Activated CD4-positive, alpha-beta T cell treated with anti-CD3 and anti-CD28 coated beads, Interleukin-2, amount 10 ng/mL, durations not matched to agents 24 days and 14 days (primary cell): ENCODE results near the gene GNAI3. TPM values are rescaled to one million over a fixed set of nuclear protein-coding genes. Genes with fewer than 3 reads are reported as not detected.
A peak's percentile ranks its signal among the peaks of the same experiment; 100 is the strongest.
"Not testable (repeated sequence)": the region's sequence is repeated elsewhere in the genome, so short reads cannot be mapped to it uniquely, and the experiment has no call there.

Experiments
- DNase-seq: peaks from one replicate; pipeline ENCODE4 v3.0.0; 2022
- H3K27ac Mint-ChIP-seq: one replicate; pipeline ENCODE4 v1.8.0; 2022; ENCODE audit warnings: mild to moderate bottlenecking, mixed read lengths
- H3K27me3 Mint-ChIP-seq: one replicate; pipeline ENCODE4 v1.8.0; 2022; ENCODE audit warnings: mixed read lengths
- H3K36me3 Mint-ChIP-seq: one replicate; pipeline ENCODE4 v1.8.0; 2022; ENCODE audit warnings: low read depth, mild to moderate bottlenecking, mixed read lengths
- H3K4me1 Mint-ChIP-seq: one replicate; pipeline ENCODE4 v1.8.0; 2021; ENCODE audit warnings: mixed read lengths
- H3K4me3 Mint-ChIP-seq: one replicate; pipeline ENCODE4 v1.8.0; 2022; ENCODE audit warnings: mild to moderate bottlenecking, moderate library complexity, mixed read lengths
- H3K9me3 Mint-ChIP-seq: one replicate; pipeline ENCODE4 v1.8.0; 2021; ENCODE audit warnings: mixed read lengths
- intact Hi-C: fragments of 100-400 bp; cut with micrococcal nuclease; formaldehyde crosslinking; loops from one replicate; pipeline ENCODE4 v1.15.1; 2023
- total RNA-seq: library from RNA; stranded (reverse); gene quantifications from 2 replicates; pipeline ENCODE4 v1.2.3, GENCODE V29; 2022

The GNAI3 gene
- total RNA-seq, 1 donor from 2014 or later: 8.8 TPM

DNA sequence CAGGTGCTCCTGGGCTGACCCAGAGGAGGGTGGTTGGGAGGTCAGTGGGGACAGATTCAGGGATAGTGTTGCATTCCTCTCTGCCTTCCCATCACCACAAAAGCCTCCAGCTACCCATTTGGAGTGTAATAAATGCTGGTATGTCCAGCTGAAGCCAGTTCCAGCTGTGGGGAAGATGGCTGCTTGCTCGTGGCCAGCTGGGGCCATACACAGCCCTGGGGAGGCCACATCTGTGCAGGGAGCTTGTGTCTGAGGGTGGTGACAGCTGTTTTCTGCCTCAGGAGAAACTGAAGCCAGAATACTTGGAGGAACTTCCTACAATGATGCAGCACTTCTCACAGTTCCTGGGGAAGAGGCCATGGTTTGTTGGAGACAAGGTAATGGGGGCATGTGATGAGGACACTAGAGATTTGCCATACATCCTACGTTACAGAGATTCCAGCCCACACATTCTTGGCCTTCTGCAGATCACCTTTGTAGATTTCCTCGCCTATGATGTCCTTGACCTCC lies 110.2 kb downstream of the GNAI3 start:
- Mint-ChIP-seq H3K4me3 (no peak overlapping the region), H3K27ac (no peak overlapping the region), H3K36me3 (peaks cover 7% of the 10 kb centered on the region), H3K4me1 (peaks cover 19% of the 10 kb centered on the region), H3K27me3 (peaks cover 6% of the 10 kb centered on the region), H3K9me3 (no peaks in the 10 kb centered on the region)
- no peak for DNase-seq
- intact Hi-C loops: loop anchor here (5.0 kb wide), 1 partner anchor 114 kb away; no protein-coding TSS in a partner anchor

DNA sequence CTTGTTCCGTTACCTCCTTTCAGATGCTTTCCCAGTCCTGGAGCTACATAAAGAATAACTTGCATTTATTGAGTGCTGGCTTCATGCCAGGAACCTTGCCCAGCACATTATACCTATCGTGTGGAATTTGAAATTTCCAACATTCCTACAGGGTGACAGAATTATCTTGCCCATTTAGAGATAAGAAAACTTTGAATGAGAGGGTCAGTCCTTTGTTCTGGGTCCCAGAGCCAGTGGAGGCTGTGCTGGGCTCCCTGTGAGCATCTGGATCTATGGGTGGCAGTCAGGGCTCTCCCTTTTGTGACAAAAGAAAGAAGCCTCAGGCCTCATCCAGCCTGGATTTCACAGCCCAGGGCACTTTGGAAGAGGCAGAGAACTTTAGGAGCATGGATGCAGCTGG lies 110.7 kb downstream of the GNAI3 start:
- H3K27me3 Mint-ChIP-seq: peaks cover 4% of the 10 kb centered on the region
- DNase-seq: no peak
- intact Hi-C loops: loop anchor here (5.0 kb wide), 1 partner anchor 113 kb away; no protein-coding TSS in a partner anchor
- H3K9me3 Mint-ChIP-seq: no peaks in the 10 kb centered on the region
- peaks cover 19% of the 10 kb centered on the region for H3K4me1 Mint-ChIP-seq
- no peak overlapping the region for H3K4me3 Mint-ChIP-seq
- no peak overlapping the region for H3K27ac Mint-ChIP-seq
- H3K36me3 Mint-ChIP-seq: peaks cover 7% of the 10 kb centered on the region

DNA sequence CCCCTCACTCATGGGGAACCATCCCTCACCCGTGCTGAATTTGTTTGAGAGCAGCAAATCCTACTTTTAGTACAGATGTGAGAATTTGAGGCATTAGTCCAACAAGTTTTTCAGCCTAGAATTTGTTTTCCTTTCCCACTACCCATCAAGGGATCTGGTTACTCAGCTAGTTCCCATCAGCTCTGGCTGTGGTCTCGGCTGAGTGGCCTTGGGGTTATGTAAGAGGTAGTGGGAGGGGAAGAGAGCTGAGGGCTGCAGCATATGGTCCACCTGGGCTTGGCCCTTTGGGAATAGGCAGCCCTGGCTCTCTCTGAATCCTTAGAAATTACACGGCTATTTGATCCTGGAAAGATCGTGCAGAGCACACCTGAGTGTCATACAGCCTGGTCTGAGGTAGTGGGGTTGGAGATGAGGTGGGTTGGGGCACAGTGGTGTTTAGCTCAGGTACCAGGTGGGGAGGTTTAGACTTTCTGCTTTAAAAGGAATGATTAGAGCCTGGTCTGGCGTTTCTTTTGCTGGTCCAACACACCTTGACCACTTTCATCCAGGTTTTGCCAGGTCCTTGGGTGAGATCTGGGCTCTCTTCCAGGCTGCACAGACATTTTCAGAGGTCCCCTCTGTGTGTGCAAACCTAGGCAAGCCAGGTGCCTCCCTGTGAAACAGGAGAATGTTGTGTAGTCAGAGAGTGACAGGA lies 111.7 kb downstream of the GNAI3 start:
- Mint-ChIP-seq H3K27me3 (no peaks in the 10 kb centered on the region), H3K9me3 (no peaks in the 10 kb centered on the region), H3K27ac (no peak overlapping the region), H3K4me3 (no peak overlapping the region), H3K4me1 (peaks cover 13% of the 10 kb centered on the region), H3K36me3 (peaks cover 7% of the 10 kb centered on the region)
- intact Hi-C loops: loop anchor here (5.0 kb wide), 1 partner anchor 112 kb away; no protein-coding TSS in a partner anchor
- no peak for DNase-seq

DNA sequence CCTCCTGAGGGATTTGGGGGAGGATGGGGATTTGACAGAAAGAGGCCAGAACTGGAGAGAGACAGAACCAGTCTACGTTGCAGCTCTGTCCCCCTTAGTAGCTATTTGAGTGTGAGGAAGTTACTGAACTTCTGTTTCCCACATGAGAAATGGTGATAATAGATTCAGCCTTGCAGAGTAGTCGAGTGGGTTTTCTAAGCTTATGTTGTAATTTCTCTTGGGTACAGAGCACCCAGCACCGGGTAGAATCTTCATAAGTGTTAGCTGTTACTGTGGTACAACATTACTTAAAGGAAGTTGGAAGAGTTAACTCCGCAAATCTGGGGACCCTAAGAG lies 112.2 kb downstream of the GNAI3 start:
- H3K4me1 Mint-ChIP-seq, H3K36me3 Mint-ChIP-seq, H3K9me3 Mint-ChIP-seq, H3K27ac Mint-ChIP-seq, H3K4me3 Mint-ChIP-seq, H3K27me3 Mint-ChIP-seq, intact Hi-C loops, DNase-seq: not testable (repeated sequence)

DNA sequence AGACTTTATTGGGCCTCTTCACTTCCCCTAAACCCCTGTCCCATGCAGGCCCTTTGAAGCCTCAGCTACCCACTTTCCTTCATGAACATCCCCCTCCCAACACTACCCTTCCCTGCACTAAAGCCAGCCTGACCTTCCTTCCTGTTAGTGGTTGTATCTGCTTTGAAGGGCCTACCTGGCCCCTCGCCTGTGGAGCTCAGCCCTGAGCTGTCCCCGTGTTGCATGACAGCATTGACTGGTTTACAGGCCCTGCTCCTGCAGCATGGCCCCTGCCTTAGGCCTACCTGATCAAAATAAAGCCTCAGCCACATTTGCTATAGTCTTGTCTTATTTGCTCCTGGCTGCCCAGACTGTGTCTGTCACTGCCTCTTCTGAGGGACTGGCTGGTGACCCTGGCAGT lies 113.0 kb downstream of the GNAI3 start:
- Mint-ChIP-seq H3K9me3 (no peaks in the 10 kb centered on the region), H3K4me3 (no peak overlapping the region), H3K27me3 (no peaks in the 10 kb centered on the region), H3K36me3 (peaks cover 7% of the 10 kb centered on the region), H3K4me1 (peaks cover 5% of the 10 kb centered on the region), H3K27ac (no peak overlapping the region)
- no peak for DNase-seq
- intact Hi-C loops: no loop called here

DNA sequence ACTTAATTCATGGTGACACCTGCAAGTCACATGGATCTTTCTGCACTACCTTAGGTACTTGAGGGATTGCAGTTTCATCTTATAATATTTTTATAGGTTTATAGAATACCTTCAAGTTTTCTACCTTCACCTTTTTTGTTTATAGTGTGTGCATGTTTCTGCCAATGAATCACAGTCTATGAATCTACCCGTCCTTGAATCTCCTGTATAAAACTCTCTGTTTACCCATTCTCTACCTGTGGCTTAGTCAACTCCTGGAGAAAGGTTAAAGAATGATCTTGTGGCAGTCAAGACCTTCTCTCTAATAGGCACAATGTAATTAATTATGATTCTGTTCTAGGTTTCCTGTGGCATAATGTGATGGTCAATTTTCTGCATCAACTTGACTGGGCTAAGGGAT lies 116.3 kb downstream of the GNAI3 start:
- intact Hi-C loops: loop anchor here (5.0 kb wide), 1 partner anchor 42 kb away; no protein-coding TSS in a partner anchor
- H3K27ac Mint-ChIP-seq: no peak overlapping the region
- no peak for DNase-seq
- H3K36me3 Mint-ChIP-seq: peaks cover 6% of the 10 kb centered on the region
- H3K27me3 Mint-ChIP-seq: no peaks in the 10 kb centered on the region
- H3K9me3 Mint-ChIP-seq: no peaks in the 10 kb centered on the region
- H3K4me3 Mint-ChIP-seq: no peak overlapping the region
- peaks cover 14% of the 10 kb centered on the region for H3K4me1 Mint-ChIP-seq

DNA sequence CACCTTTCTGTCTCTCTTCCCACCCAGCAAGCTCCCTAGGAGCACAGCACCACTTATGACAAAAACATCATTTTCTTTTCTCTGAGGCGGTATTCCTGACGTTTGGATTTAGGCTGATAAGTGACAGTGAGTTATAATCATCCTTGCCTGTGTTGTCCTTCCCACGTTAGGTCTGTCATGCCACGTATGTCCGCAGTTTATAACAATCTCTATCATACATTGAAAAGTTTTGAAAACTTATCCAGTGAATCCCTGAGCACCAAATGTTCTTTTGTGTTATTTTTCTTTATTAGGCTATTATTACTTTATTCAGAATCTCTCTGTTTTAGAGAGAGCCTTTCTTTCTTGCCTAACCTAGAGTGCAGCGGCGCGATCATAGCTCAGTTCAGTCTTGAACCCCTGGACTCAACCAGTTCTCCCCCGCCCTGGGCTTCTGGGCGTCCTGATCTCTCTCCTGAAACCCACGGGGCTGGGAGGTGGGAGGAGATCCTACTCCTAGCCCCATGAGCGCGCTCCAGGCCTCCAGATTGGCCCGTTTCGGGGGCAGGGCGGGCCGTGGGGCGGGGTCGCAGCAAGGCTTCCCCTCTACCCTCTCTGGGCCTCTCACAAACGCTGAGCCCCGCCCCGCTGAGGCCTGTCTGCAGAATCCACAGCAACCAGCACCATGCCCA lies 119.2 kb downstream of the GNAI3 start, which contains the start of gene GSTM2:
GSTM2 (plus strand) TSS at position 606 of the 671 bp plus-strand sequence; CDS start at position 665, 59 bp downstream.
- no peaks in the 10 kb centered on the region for H3K27me3 Mint-ChIP-seq
- intact Hi-C loops: loop anchor here (1.0 to 5.0 kb wide), 3 partner anchors 11 to 45 kb away; partner anchors contain the start of genes GSTM1 and GSTM4
- no peaks in the 10 kb centered on the region for H3K9me3 Mint-ChIP-seq
- peaks cover 24% of the 10 kb centered on the region for H3K4me1 Mint-ChIP-seq
- peak within 1 kb of the TSS; percentile 73 for H3K4me3 Mint-ChIP-seq
- H3K27ac Mint-ChIP-seq: peak within 1 kb of the TSS; percentile 52
- DNase-seq: peak; percentile 96
- peaks cover 3% of the 10 kb centered on the region for H3K36me3 Mint-ChIP-seq

Other genes with a start within 250 kb of the GNAI3 start
- gene MYBPHL, start 241.6 kb upstream of the GNAI3 start, total RNA-seq: not detected in 2 replicates
- gene SORT1, start 150.7 kb upstream of the GNAI3 start, total RNA-seq: 1.2 and 1.4 TPM in 2 replicates
- 262 and 270 TPM in 2 replicates for gene PSMA5, start 122.2 kb upstream of the GNAI3 start, total RNA-seq
- 0.07 TPM in 1 of 2 replicates, not detected in the other for gene SYPL2, start 82.1 kb upstream of the GNAI3 start, total RNA-seq
- 15.1 and 15.6 TPM in 2 replicates for gene ATXN7L2, start 64.7 kb upstream of the GNAI3 start, total RNA-seq
- 11.3 and 13.1 TPM in 2 replicates for gene CYB561D1, start 54.5 kb upstream of the GNAI3 start, total RNA-seq
- gene AMIGO1, start 38.9 kb upstream of the GNAI3 start, total RNA-seq: 1.1 TPM in 2 replicates
- gene GPR61, start 8.7 kb upstream of the GNAI3 start, total RNA-seq: 0.14 TPM in 1 of 2 replicates, not detected in the other
- gene GNAT2, start 71.0 kb downstream of the GNAI3 start, total RNA-seq: 0.33 TPM in 2 replicates
- 92.2 and 97.8 TPM in 2 replicates for gene AMPD2, start 71.2 kb downstream of the GNAI3 start, total RNA-seq
- 6.8 and 9.9 TPM in 2 replicates for gene GSTM4, start 107.5 kb downstream of the GNAI3 start, total RNA-seq
- gene GSTM2, start 119.4 kb downstream of the GNAI3 start, total RNA-seq: 17.5 and 18.4 TPM in 2 replicates
- 92.2 and 94.2 TPM in 2 replicates for gene GSTM1, start 139.2 kb downstream of the GNAI3 start, total RNA-seq
- gene GSTM5, start 163.6 kb downstream of the GNAI3 start, total RNA-seq: 0.07 TPM in 1 of 2 replicates, not detected in the other
- gene GSTM3, start 192.4 kb downstream of the GNAI3 start, total RNA-seq: 12.4 and 13.0 TPM in 2 replicates
- not detected in 2 replicates for gene EPS8L3, start 215.3 kb downstream of the GNAI3 start, total RNA-seq